Measurements from ENCODE around the gene RICTOR.

RICTOR gene

DNA sequence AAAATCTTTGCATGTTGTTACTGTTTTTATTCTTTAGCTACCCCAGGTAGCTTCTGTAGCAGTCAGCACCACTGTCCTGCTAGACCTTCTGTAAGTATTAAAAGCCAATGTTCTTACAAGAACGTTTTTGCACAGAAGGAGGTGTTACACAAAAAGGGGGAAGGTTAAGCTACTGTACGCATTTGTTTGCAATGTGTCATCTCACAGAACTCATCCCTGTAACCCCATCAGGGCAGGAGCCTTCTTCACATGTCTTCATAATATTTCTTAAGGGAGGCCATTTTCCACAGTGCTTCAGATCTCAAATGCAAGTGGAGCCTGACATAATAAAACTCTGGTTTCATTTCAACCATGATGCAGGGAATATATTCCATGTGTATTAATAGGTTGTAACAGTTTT is 160.5 kb downstream of the RICTOR start:
- peaks cover 14% of the 10 kb centered on the region in 2 donors for H3K9me3 Mint-ChIP-seq
- H3K27me3 Mint-ChIP-seq, result peaks cover 31 to 49% of the 10 kb centered on the region in 2 donors
- DNase-seq, result no peak
- H3K4me3 Mint-ChIP-seq, result no peak overlapping the region
- H3K4me1 Mint-ChIP-seq, result no peaks in the 10 kb centered on the region
- H3K27ac Mint-ChIP-seq, result no peak overlapping the region
- peaks cover 0 to 4% of the 10 kb centered on the region in 2 donors for H3K36me3 Mint-ChIP-seq
- ATAC-seq (replicated peaks), result no peak

- no peaks in the 10 kb centered on the region for H3K4me1 Mint-ChIP-seq
- H3K4me3 Mint-ChIP-seq, result no peak overlapping the region
- no peak for ATAC-seq (replicated peaks)
- peaks cover 14 to 15% of the 10 kb centered on the region in 2 donors for H3K9me3 Mint-ChIP-seq
- no peak overlapping the region for H3K27ac Mint-ChIP-seq
- peaks cover 0 to 4% of the 10 kb centered on the region in 2 donors for H3K36me3 Mint-ChIP-seq
- no peak for DNase-seq
- peaks cover 39 to 44% of the 10 kb centered on the region in 2 donors for H3K27me3 Mint-ChIP-seq
Measured at GRCh38 chr5:38911933-38912332, 162.3 kb downstream of the RICTOR start.

DNA sequence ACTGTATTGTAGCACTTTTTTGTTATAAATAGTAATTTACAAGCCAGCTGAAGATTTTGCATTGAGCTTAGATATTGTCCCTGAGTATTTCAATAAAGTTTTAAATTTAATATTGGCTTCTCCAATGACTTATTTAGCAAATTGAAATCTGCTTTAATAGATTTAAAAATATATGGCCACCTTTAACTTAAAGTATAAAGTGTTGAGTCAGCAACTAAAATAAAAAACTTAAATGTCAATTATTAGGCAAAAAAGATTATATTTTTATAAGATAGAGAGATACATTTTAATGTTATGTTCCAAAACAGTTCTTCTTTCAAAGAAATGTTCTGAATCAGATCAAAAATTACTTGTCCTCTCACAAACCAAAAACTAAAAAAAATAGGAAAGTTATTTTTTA is 167.7 kb downstream of the RICTOR start:
- H3K27ac Mint-ChIP-seq, result no peak overlapping the region
- no peak for ATAC-seq (replicated peaks)
- no peak for DNase-seq
- H3K36me3 Mint-ChIP-seq, result peaks cover 0 to 4% of the 10 kb centered on the region in 2 donors
- H3K9me3 Mint-ChIP-seq, result peaks cover 12 to 14% of the 10 kb centered on the region in 2 donors
- H3K4me3 Mint-ChIP-seq, result no peak overlapping the region
- H3K27me3 Mint-ChIP-seq, result peaks cover 24 to 37% of the 10 kb centered on the region in 2 donors
- H3K4me1 Mint-ChIP-seq, result no peaks in the 10 kb centered on the region

GRCh38 chr5:38905516-38905915 is 168.7 kb downstream of the RICTOR start:
- H3K36me3 Mint-ChIP-seq, result peaks cover 0 to 4% of the 10 kb centered on the region in 2 donors
- no peak overlapping the region for H3K27ac Mint-ChIP-seq
- H3K9me3 Mint-ChIP-seq, result peaks cover 7 to 12% of the 10 kb centered on the region in 2 donors
- DNase-seq, result no peak
- peaks cover 18 to 31% of the 10 kb centered on the region in 2 donors for H3K27me3 Mint-ChIP-seq
- H3K4me1 Mint-ChIP-seq, result no peaks in the 10 kb centered on the region
- ATAC-seq (replicated peaks), result no peak
- no peak overlapping the region for H3K4me3 Mint-ChIP-seq

- ATAC-seq (replicated peaks) (no peak), DNase-seq (no peak)
- H3K4me1 Mint-ChIP-seq, result no peaks in the 10 kb centered on the region
- H3K9me3 Mint-ChIP-seq, result peaks cover 16 to 18% of the 10 kb centered on the region in 2 donors
- no peak overlapping the region for H3K4me3 Mint-ChIP-seq
- peaks cover 0 to 10% of the 10 kb centered on the region in 2 donors for H3K27me3 Mint-ChIP-seq
- H3K27ac Mint-ChIP-seq, result no peak overlapping the region
- H3K36me3 Mint-ChIP-seq, result no peaks in the 10 kb centered on the region
Measured at GRCh38 chr5:38899936-38900335, 174.3 kb downstream of the RICTOR start.

- Mint-ChIP-seq H3K4me1 (no peaks in the 10 kb centered on the region), H3K4me3 (no peak overlapping the region), H3K27ac (no peak overlapping the region), H3K36me3 (no peaks in the 10 kb centered on the region), H3K9me3 (peaks cover 21% of the 10 kb centered on the region in 2 donors), H3K27me3 (peaks cover 4 to 12% of the 10 kb centered on the region in 2 donors)
- no peak for DNase-seq
- no peak for ATAC-seq (replicated peaks)
Measured at GRCh38 chr5:38896760-38897159, 177.4 kb downstream of the RICTOR start.

DNA sequence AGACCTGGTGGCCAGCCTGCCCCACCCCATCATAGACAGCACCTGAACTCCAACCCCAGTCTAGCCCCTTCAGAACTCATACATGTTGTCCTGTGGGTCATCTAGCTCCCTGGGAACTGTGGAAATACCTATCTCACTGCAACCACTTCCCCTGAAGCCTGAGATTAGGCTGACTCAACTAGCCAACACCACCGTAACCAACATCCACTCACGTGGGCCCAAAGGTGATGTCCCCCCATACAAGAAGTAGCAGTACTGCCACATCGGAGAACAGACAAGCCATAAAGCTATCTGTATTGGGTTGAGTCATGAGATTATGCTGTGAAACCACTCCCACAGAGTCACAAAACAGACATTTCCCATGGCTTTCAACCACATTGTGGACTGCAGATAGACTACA is 181.8 kb downstream of the RICTOR start:
- peaks cover 21% of the 10 kb centered on the region in 2 donors for H3K9me3 Mint-ChIP-seq
- no peak for ATAC-seq (replicated peaks)

DNA sequence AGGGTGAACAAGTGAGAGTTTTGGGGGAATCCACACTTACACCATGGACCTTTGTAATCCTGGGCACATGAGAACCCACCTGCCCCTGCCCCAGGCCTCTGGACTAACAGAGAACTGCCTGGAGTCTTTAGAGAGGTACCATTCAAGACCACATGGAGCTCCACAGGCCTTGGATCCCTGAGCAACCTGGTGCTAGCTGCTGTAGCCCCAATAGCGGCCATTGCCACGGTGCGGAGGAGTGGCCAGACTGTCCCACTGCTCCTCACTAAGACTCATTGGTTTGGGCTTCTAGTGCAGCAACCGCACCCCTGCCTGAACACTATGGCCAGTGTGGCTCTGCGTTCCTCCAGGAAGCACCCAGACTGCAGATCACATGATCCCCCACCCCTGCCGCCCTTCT is 182.6 kb downstream of the RICTOR start:
- Mint-ChIP-seq H3K9me3 (peaks cover 16 to 17% of the 10 kb centered on the region in 2 donors), H3K27me3 (peaks cover 4 to 23% of the 10 kb centered on the region in 2 donors), H3K4me1 (peaks cover 0 to 5% of the 10 kb centered on the region in 2 donors), H3K27ac (no peak overlapping the region), H3K36me3 (no peaks in the 10 kb centered on the region), H3K4me3 (no peak overlapping the region)
- DNase-seq (no peak), ATAC-seq (replicated peaks) (no peak)

More for the DNA sequence above, 181.8 kb downstream of the RICTOR start:
- Mint-ChIP-seq H3K36me3 (no peaks in the 10 kb centered on the region), H3K4me3 (no peak overlapping the region), H3K27me3 (peaks cover 4 to 23% of the 10 kb centered on the region in 2 donors), H3K27ac (no peak overlapping the region), H3K4me1 (peaks cover 0 to 5% of the 10 kb centered on the region in 2 donors)
- DNase-seq, result no peak

DNA sequence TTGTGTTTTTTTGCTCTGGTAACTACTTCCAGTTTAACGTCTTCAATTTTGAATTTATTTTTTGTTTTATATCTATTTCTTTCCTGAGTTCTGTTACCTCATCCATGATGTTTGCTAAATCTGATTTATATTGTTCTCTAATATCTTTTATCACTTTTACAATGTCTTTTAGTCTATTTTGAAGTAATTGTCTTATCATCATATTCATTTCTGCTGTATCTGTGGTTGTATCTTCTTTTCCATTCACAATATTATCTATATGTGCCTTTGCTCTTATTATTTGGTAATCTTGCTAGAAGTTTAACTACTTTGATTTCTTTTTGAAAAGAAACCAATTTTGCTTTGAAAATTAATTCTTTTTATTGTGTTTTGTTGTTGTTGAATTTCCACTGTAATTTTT is 184.8 kb downstream of the RICTOR start:
- no peak for ATAC-seq (replicated peaks)
- H3K36me3 Mint-ChIP-seq, result no peaks in the 10 kb centered on the region
- no peak for DNase-seq
- H3K27ac Mint-ChIP-seq, result no peak overlapping the region
- H3K4me1 Mint-ChIP-seq, result peaks cover 0 to 5% of the 10 kb centered on the region in 2 donors
- H3K27me3 Mint-ChIP-seq, result peaks cover under 1 to 23% of the 10 kb centered on the region in 2 donors
- H3K4me3 Mint-ChIP-seq, result no peak overlapping the region
- peaks cover under 1 to 6% of the 10 kb centered on the region in 2 donors for H3K9me3 Mint-ChIP-seq

DNA sequence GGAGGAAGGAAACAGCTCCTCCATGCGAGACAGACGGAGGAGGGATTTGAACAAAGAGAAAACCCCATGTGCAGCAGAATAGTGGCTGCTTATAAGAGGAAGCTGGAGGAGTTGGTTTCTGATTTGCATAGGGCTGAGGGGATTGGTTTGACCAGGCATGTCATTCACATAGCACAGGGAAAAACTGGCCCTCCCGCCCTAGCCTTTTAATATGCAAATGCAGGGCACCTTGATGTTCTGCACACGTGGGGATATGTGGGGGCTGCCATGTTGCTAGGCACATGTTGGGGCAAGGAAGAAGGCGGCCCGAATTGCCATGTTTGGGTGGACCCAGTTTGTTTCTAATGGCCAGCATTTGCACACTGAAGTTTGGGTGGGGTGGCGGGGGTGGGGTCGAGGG is 186.2 kb downstream of the RICTOR start:
- DNase-seq, result no peak
- no peak for ATAC-seq (replicated peaks)

More for the DNA sequence above, 186.2 kb downstream of the RICTOR start:
- Mint-ChIP-seq H3K4me1 (peaks cover 0 to 5% of the 10 kb centered on the region in 2 donors), H3K27ac (no peak overlapping the region), H3K36me3 (no peaks in the 10 kb centered on the region), H3K9me3 (peaks cover 0 to 2% of the 10 kb centered on the region in 2 donors), H3K27me3 (peaks cover 0 to 18% of the 10 kb centered on the region in 2 donors), H3K4me3 (no peak overlapping the region)

Data from stimulated activated naive B cell treated with anti-CD40 and anti-IgM and Interleukin-4, amounts not matched to agents 10 μg/mL and 1 μg/mL and 100 μg/mL, for 72 hours (primary cell).